ENCODE measurements around the gene COCH. TPM values are rescaled to one million over a fixed set of nuclear protein-coding genes. Genes with fewer than 3 reads are reported as not detected.

The COCH gene
- total and polyA plus RNA-seq, 2 donors (not counting 1 experiment from before 2014, with no cell fraction given), result 24.5 to 25.7 TPM

DNA sequence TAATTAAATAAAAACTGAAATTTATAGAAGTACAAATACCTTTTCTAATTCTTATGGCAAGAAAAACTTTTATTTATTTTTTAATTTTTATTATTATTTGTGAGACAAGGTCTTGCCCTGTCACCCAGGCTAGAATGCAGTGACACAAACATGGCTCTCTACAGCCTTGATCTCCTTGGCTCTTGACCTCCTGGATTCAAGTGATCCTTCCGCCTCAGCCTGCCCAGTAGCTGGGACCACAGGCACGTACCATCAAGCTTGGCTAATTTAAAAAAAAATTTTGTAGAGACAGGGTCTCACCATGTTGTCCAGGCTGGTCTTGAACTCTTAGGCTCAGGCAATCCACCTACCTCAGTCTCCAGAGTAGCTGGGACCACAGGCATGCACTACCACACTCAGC lies 47.4 kb downstream of the COCH start:
- intact Hi-C loops (cut with micrococcal nuclease), result no loop called here
- DNase-seq, result no peak
- Histone ChIP-seq H3K79me2 (ENCODE audit: control insufficient read depth, insufficient read depth, low read length) (no peaks in the 10 kb centered on the region), H3K9ac (ENCODE audit: low read length) (no peak overlapping the region), H3K9me3 (ENCODE audit: control extremely low read depth in 1 of 3, control insufficient read depth in 2 of 3, insufficient read depth in 1 of 3, low read length in 2 of 3) (no peaks in the 10 kb centered on the region), H3K4me1 (ENCODE audit: control insufficient read depth in 2 of 2, insufficient read depth in 2 of 2, low read length in 2 of 2) (no peaks in the 10 kb centered on the region), H3K27ac (ENCODE audit: low read length in 2 of 2) (no peak overlapping the region), H3K27me3 (replicated peaks in 1 of 4; ENCODE audit: control extremely low read depth in 1 of 4, control insufficient read depth in 3 of 4, insufficient read depth in 4 of 4, low read length in 3 of 4) (no peaks in the 10 kb centered on the region), H3K4me2 (replicated peaks; ENCODE audit: low read depth, low read length, poor library complexity, severe bottlenecking) (no peak overlapping the region), H2AFZ (ENCODE audit: insufficient read depth, low read depth, low read length, poor library complexity, severe bottlenecking) (no peak overlapping the region), H3K36me3 (replicated peaks in 1 of 2; ENCODE audit: control extremely low read depth in 1 of 2, control insufficient read depth in 1 of 2, extremely low read depth in 1 of 2, insufficient read depth in 2 of 2, low read length in 1 of 2) (peaks cover 0 to 9% of the 10 kb centered on the region in 2 experiments), H3K4me3 (ENCODE audit: control extremely low read depth in 1 of 5, extremely low read depth in 1 of 5, insufficient read depth in 1 of 5, low read depth in 2 of 5, low read length in 4 of 5) (no peak overlapping the region), H4K20me1 (ENCODE audit: control insufficient read depth, insufficient read depth, low read length, poor library complexity, severe bottlenecking) (no peaks in the 10 kb centered on the region)
- Mint-ChIP-seq H3K4me3 (no peak overlapping the region), H3K27me3 (no peaks in the 10 kb centered on the region), H3K27ac (no peak overlapping the region), H3K4me1 (no peaks in the 10 kb centered on the region), H3K9me3 (ENCODE audit: insufficient read depth) (no peaks in the 10 kb centered on the region)
- POLR2A ChIA-PET, result no interaction called here
- TF ChIP-seq CTCF (IDR thresholded peaks at IDR 0.05) (no peak), EZH2 (IDR thresholded peaks at IDR 0.05; ENCODE audit: borderline replicate concordance, insufficient read depth, low read depth, low read length, poor library complexity, severe bottlenecking) (no peak)
- ATAC-seq (ENCODE audit: low read depth), result no peak
- whole genome bisulfite sequencing (ENCODE audit: insufficient coverage), result 100% methylated on average over 2 of the region's 2 CpGs
- CTCF ChIA-PET, result interaction anchor here (0.5 kb wide), 1 partner anchor 405 kb away, joined by 4 read pairs; no protein-coding TSS in a partner anchor

DNA sequence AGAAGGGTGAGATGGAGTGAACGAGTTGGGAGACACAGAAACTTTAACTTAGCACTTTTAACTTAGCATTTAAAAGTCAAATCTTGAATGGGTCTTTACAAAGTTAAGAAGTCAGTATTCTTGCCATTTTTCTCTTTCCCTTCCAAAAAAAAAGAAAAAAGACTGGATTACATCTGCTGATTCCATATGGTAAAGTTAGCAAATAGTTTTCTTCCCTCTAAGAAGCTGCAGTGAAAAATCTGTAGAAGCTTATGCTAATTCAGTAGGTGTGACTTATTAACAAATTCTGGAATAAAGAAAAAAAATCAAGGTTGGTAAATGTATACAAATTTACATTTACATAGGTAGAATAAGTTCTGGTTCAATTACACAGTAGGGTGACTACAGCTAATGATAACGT lies 50.9 kb downstream of the COCH start:
- Histone ChIP-seq H3K27ac (ENCODE audit: low read length in 2 of 2) (no peak overlapping the region), H3K36me3 (replicated peaks in 1 of 2; ENCODE audit: control extremely low read depth in 1 of 2, control insufficient read depth in 1 of 2, extremely low read depth in 1 of 2, insufficient read depth in 2 of 2, low read length in 1 of 2) (peaks cover 3 to 6% of the 10 kb centered on the region in 2 experiments), H3K79me2 (ENCODE audit: control insufficient read depth, insufficient read depth, low read length) (no peaks in the 10 kb centered on the region), H3K27me3 (replicated peaks in 1 of 4; ENCODE audit: control extremely low read depth in 1 of 4, control insufficient read depth in 3 of 4, insufficient read depth in 4 of 4, low read length in 3 of 4) (no peaks in the 10 kb centered on the region), H3K4me1 (ENCODE audit: control insufficient read depth in 2 of 2, insufficient read depth in 2 of 2, low read length in 2 of 2) (no peaks in the 10 kb centered on the region), H4K20me1 (ENCODE audit: control insufficient read depth, insufficient read depth, low read length, poor library complexity, severe bottlenecking) (no peaks in the 10 kb centered on the region), H2AFZ (ENCODE audit: insufficient read depth, low read depth, low read length, poor library complexity, severe bottlenecking) (no peak overlapping the region), H3K9ac (ENCODE audit: low read length) (no peak overlapping the region), H3K4me3 (ENCODE audit: control extremely low read depth in 1 of 5, extremely low read depth in 1 of 5, insufficient read depth in 1 of 5, low read depth in 2 of 5, low read length in 4 of 5) (no peak overlapping the region), H3K9me3 (ENCODE audit: control extremely low read depth in 1 of 3, control insufficient read depth in 2 of 3, insufficient read depth in 1 of 3, low read length in 2 of 3) (no peaks in the 10 kb centered on the region), H3K4me2 (replicated peaks; ENCODE audit: low read depth, low read length, poor library complexity, severe bottlenecking) (no peak overlapping the region)
- Mint-ChIP-seq H3K27ac (no peak overlapping the region), H3K4me3 (no peak overlapping the region), H3K4me1 (no peaks in the 10 kb centered on the region), H3K27me3 (no peaks in the 10 kb centered on the region), H3K9me3 (ENCODE audit: insufficient read depth) (no peaks in the 10 kb centered on the region)
- POLR2A ChIA-PET, result no interaction called here
- no peak for ATAC-seq (ENCODE audit: low read depth)
- TF ChIP-seq CTCF (IDR thresholded peaks at IDR 0.05), result no peak
- intact Hi-C loops (cut with micrococcal nuclease), result no loop called here
- DNase-seq, result no peak
- CTCF ChIA-PET, result no interaction called here
- no CpG with 5 or more reads among the region's 2 CpGs for WGBS (ENCODE audit: insufficient coverage)
